ENCODE data around the gene RAD51B. TPM values are rescaled to one million over a fixed set of nuclear protein-coding genes. Genes with fewer than 3 reads are reported as not detected.

Gene RAD51B
- total and polyA plus RNA-seq, 8 donors = 1.8 to 30.7 (median 15.3) TPM

- no peak overlapping the region for H3K4me3 ChIP-seq
- peak in 1 of 2 donors; percentile 56 for DNase-seq
- no peaks in the 10 kb centered on the region for H3K27me3 ChIP-seq
- no peaks in the 10 kb centered on the region for H3K36me3 ChIP-seq
- H3K9me3 ChIP-seq = no peaks in the 10 kb centered on the region
- intact Hi-C loops (cut with DNase I; ENCODE audit: low total_unique reads) = no loop called here
- 55 to 79% (median 59%) methylated on average over 6 to 9 of the region's 9 CpGs for WGBS, 5 donors
- peak overlapping the region; percentile 41 to 88 (median 82) for H3K27ac ChIP-seq
- no peak for TF ChIP-seq POLR2AphosphoS5 (IDR thresholded peaks at IDR 0.05)
- no peak for TF ChIP-seq POLR2A (IDR thresholded peaks at IDR 0.05)
- no peak for TF ChIP-seq EP300 (IDR thresholded peaks at IDR 0.05)
- no peak for TF ChIP-seq CTCF (IDR thresholded peaks at IDR 0.05)
- H3K4me1 ChIP-seq = peaks cover 61 to 97% (median 81%) of the 10 kb centered on the region in 4 donors
These were observed 689.8 kb downstream of the RAD51B start for GRCh38 chr14:68509188-68509983.

- TF ChIP-seq POLR2A (IDR thresholded peaks at IDR 0.05) (no peak), POLR2AphosphoS5 (IDR thresholded peaks at IDR 0.05) (no peak)
- peak in 1 of 2 donors; percentile 87 for DNase-seq
These were observed 690.9 kb downstream of the RAD51B start for GRCh38 chr14:68510201-68511128.

GRCh38 chr14:68511129-68512047 is 691.8 kb downstream of the RAD51B start:
- Histone ChIP-seq H3K27ac (peak overlapping the region; percentile 41 to 88 (median 82)), H3K27me3 (no peaks in the 10 kb centered on the region), H3K36me3 (no peaks in the 10 kb centered on the region), H3K9me3 (no peaks in the 10 kb centered on the region), H3K4me3 (no peak overlapping the region), H3K4me1 (peaks cover 53 to 95% (median 69%) of the 10 kb centered on the region in 4 donors)
- peak in 1 of 2 donors; percentile 36 for DNase-seq
- TF ChIP-seq CTCF (IDR thresholded peaks at IDR 0.05) = no peak
- no peak for TF ChIP-seq POLR2AphosphoS5 (IDR thresholded peaks at IDR 0.05)
- TF ChIP-seq POLR2A (IDR thresholded peaks at IDR 0.05) = no peak
- TF ChIP-seq EP300 (IDR thresholded peaks at IDR 0.05) = no peak
- intact Hi-C loops (cut with DNase I; ENCODE audit: low total_unique reads) = no loop called here
- WGBS, 5 donors = 60 to 73% (median 70%) methylated on average over 4 of the region's 4 CpGs

More at GRCh38 chr14:68510201-68511128, 690.9 kb downstream of the RAD51B start:
- peaks cover 62 to 100% (median 79%) of the 10 kb centered on the region in 4 donors for H3K4me1 ChIP-seq
- H3K4me3 ChIP-seq = no peak overlapping the region
- H3K27ac ChIP-seq = peak overlapping the region; percentile 41 to 88 (median 82)
- H3K27me3 ChIP-seq = no peaks in the 10 kb centered on the region
- intact Hi-C loops (cut with DNase I; ENCODE audit: low total_unique reads) = no loop called here
- no peaks in the 10 kb centered on the region for H3K36me3 ChIP-seq
- 69 to 88% (median 82%) methylated on average over 11 of the region's 11 CpGs for WGBS, 5 donors
- no peaks in the 10 kb centered on the region for H3K9me3 ChIP-seq

DNA sequence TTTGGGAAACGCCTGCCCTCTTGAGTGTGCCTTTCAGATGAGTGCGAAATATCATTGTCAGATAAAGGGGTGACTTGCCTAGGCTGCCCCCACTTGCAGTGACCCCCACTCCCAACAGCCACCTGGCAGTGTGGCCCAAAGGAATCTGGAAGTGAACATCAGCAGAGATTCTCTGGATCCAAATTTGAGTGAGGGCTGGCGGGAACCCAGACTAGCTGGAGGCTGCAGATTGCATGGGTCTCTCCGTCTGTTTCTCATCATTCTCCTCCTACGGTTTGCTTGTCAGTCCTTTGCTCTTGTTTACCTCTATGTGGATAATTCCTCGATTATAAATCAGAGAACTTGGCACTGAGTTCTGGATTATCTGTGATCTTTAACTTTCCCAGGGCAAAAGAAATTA is 692.5 kb downstream of the RAD51B start:
- TF ChIP-seq POLR2AphosphoS5 (IDR thresholded peaks at IDR 0.05) = peak in 1 of 3 donors; percentile 44
- TF ChIP-seq EP300 (IDR thresholded peaks at IDR 0.05) = no peak
- H3K27me3 ChIP-seq = no peaks in the 10 kb centered on the region
- 54 to 61% (median 60%) methylated on average over 6 of the region's 6 CpGs for WGBS, 5 donors
- intact Hi-C loops (cut with DNase I; ENCODE audit: low total_unique reads) = no loop called here
- H3K9me3 ChIP-seq = no peaks in the 10 kb centered on the region
- peak in 1 of 2 donors; percentile 71 for DNase-seq
- no peak overlapping the region for H3K4me3 ChIP-seq
- H3K4me1 ChIP-seq = peaks cover 47 to 93% (median 62%) of the 10 kb centered on the region in 4 donors
- peak overlapping the region; percentile 42 to 88 (median 82) for H3K27ac ChIP-seq
- H3K36me3 ChIP-seq = no peaks in the 10 kb centered on the region
